Measurements from ENCODE around the gene PTPN3. TPM values are rescaled to one million over a fixed set of nuclear protein-coding genes. Genes with fewer than 3 reads are reported as not detected.

PTPN3 gene
- total and polyA plus RNA-seq, 10 of the 15 experiments (the other 5 are each of a cell fraction or from before 2014, with no cell fraction given): 0.18 to 1.3 (median 0.39) TPM

DNA sequence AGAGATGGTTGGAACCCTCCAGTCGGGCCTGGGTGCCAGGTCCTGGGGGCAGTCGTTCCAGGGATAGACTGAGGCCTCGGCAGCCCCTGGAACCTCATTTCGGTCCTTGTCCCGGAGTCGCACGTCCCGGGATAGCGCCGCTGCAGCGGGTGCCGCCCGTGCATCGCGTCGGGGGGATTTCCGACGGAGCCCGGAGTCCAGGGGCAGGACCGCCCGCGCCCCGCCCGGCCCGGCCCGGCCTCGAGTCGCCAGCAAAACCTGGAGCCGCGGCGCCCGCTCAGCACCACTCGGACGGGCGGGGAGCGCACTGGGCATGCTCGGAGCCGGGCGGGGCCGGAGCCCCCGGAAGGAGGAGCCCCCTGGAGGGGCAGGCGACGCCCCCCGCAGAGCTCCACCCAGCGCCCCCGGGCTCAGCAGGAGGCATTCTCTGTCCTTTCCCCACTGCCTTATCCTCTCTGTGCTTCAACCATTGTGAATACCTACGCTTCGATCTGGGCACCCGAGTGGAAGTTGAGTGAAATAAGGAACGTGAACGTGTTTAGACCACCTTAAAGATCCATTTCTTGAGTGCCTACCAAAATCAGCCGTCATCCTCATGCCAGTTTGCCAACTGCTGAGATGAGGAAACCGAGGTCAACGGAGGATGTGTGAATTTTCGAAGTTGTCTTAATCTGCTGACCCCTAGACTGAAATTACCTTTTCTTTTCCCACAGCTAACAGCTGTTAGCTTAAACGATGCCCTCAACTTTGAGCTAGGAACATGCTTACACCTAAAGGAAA is 1.7 kb upstream of the PTPN3 start:
- intact Hi-C loops (cut with micrococcal nuclease; ENCODE audit: unreplicated experiment): no loop called here
- no peak overlapping the region for H3K4me3 ChIP-seq
- ChIA-PET RAD21 (ENCODE audit: unreplicated experiment) (no interaction called here), SMC1A (ENCODE audit: uncharacterized antibody, unreplicated experiment) (interaction anchor here (1.7 kb wide), 1 partner anchor 22 kb away, joined by 7 read pairs; no protein-coding TSS in a partner anchor), CTCF (no interaction called here), POLR2A (no interaction called here)
- FAIRE-seq (no peak), DNase-seq (ENCODE audit: low read depth, low spot score) (no peak), ATAC-seq (no peak)
- BruUV-seq (replicated peaks): no TSS peak
- H3K4me1 ChIP-seq (ENCODE audit: control insufficient read depth, insufficient read depth, low read length): no peaks in the 10 kb centered on the region
- 27% methylated on average over 32 of the region's 56 CpGs for WGBS (ENCODE audit: insufficient coverage, insufficient replicate concordance, low lambda C conversion rate, missing lambda C conversion rate)
- H3K27me3 ChIP-seq (replicated peaks in 1 of 2; ENCODE audit: control insufficient read depth in 2 of 2, insufficient read depth in 2 of 2, low read length in 1 of 2): peaks cover 15 to 22% of the 10 kb centered on the region in 2 experiments
- no peak for TF ChIP-seq SPI1 (IDR thresholded peaks at IDR 0.05; ENCODE audit: borderline replicate concordance, insufficient read depth, low read depth, low read length)
- TF ChIP-seq GABPA (IDR thresholded peaks at IDR 0.05; ENCODE audit: low read depth): no peak
- TF ChIP-seq IRF4 (IDR thresholded peaks at IDR 0.05; ENCODE audit: low read depth, low read length): no peak
- TF ChIP-seq, protein P1, sequence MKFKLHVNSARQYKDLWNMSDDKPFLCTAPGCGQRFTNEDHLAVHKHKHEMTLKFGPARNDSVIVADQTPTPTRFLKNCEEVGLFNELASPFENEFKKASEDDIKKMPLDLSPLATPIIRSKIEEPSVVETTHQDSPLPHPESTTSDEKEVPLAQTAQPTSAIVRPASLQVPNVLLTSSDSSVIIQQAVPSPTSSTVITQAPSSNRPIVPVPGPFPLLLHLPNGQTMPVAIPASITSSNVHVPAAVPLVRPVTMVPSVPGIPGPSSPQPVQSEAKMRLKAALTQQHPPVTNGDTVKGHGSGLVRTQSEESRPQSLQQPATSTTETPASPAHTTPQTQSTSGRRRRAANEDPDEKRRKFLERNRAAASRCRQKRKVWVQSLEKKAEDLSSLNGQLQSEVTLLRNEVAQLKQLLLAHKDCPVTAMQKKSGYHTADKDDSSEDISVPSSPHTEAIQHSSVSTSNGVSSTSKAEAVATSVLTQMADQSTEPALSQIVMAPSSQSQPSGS (IDR thresholded peaks at IDR 0.05; ENCODE audit: low read length): no peak
- TF ChIP-seq PAX5 (IDR thresholded peaks at IDR 0.05; ENCODE audit: borderline replicate concordance, low read depth, low read length): no peak
- in situ Hi-C loops (cut with MboI): no loop called here
- H3K4me2 ChIP-seq (ENCODE audit: control insufficient read depth, insufficient read depth): no peak overlapping the region
- no peaks in the 10 kb centered on the region for H3K36me3 ChIP-seq (ENCODE audit: control insufficient read depth in 2 of 2, insufficient read depth in 2 of 2, low read length in 1 of 2)
- no peak overlapping the region for H3K9ac ChIP-seq (ENCODE audit: control insufficient read depth, insufficient read depth, low read length)
- no peaks in the 10 kb centered on the region; the same call in 2 of the 3 replicates for H3K9me3 ChIP-seq (replicated peaks; ENCODE audit: control insufficient read depth, insufficient read depth, low read length)
- H3K27ac ChIP-seq (ENCODE audit: control insufficient read depth, insufficient read depth): no peak overlapping the region
- H4K20me1 ChIP-seq (ENCODE audit: control insufficient read depth, insufficient read depth): no peaks in the 10 kb centered on the region
- H3K79me2 ChIP-seq (ENCODE audit: control insufficient read depth, insufficient read depth, low read length): no peaks in the 10 kb centered on the region
- H2AFZ ChIP-seq (ENCODE audit: control insufficient read depth, low read depth, low read length): no peak overlapping the region

Measured in GM12878 (cell line).